CD4-positive, alpha-beta T cell treated with Interleukin-17A for 1 hour (primary cell): ENCODE results near the gene OR6K3.
"Not testable (repeated sequence)": the region's sequence is repeated elsewhere in the genome, so short reads cannot be mapped to it uniquely, and the experiment has no call there.

Experiments used
- DNase-seq: peaks from one replicate; pipeline ENCODE4 v3.0.0-alpha.2; 2020

OR6K3 gene, protein sequence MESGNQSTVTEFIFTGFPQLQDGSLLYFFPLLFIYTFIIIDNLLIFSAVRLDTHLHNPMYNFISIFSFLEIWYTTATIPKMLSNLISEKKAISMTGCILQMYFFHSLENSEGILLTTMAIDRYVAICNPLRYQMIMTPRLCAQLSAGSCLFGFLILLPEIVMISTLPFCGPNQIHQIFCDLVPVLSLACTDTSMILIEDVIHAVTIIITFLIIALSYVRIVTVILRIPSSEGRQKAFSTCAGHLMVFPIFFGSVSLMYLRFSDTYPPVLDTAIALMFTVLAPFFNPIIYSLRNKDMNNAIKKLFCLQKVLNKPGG

DNA sequence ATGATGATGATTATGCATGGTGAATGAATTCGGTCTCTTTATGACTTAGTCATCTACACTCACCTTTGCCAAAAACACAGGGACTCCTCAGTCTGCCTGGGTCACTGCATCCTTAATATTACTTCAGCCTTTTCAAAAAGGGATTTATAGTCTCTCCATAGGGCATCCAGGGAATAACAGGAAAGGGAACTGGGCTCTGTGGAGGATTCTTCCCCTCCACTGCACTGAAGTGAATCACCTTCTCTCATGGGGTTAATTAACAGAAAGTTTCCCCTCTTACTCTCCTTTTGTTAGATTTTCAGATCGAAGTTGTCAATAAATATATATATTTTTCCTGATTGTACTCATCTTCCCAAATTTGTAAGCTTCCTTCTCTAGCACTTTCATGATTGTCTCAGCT, at the start of gene OR6K3:
Gene OR6K3 (minus strand): TSS at position 101 of the 400 bp plus-strand sequence. CDS start 2,605 bp downstream, outside the sequence.
- DNase-seq: no peak

DNA sequence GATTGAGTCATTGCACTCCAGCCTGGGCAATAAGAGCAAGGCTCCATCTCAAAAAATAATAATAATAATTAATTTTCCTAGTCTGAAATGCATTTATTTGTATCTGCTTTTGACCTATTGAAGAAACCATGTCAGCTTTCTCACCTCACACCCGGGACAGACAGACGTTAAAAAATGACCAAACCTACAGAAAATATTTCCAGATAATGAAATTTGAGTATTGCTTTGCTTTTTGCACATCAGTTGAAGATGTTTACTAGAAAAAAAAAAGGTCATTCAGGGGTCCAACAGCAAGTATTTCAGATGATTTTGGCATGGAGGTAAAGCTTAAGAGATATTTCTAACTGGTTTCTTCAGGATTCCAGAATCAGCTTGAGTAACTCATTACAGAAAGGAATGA, 33.9 kb upstream of the OR6K3 start, which contains the start of gene OR6K6:
Gene OR6K6 (plus strand): TSS at position 301 of the 400 bp plus-strand sequence. CDS start 168 bp downstream, outside the sequence.
- DNase-seq: no peak

- no peak for DNase-seq
These were observed 31.7 kb upstream of the OR6K3 start for GRCh38 chr1:158752155-158752712.

DNA sequence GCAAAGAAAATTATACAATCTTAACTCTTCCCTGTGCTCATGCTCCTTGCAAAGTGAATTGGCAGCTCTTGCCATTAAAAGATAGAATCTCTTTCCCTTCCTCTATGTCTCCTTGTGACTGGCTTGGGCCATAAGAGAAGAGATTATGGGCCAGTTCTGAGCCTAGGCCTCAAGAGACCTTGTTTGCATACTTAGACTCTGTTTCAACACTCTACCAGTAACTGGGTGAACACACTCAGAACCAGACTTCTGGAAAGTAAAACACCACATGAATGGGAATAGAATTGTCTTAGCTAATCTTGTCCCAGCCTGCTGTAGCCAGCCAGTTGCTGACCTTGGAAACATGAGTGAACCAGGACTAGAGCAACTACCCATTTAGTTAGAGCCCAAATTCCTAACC, 15.3 kb upstream of the OR6K3 start:
- no peak for DNase-seq

DNA sequence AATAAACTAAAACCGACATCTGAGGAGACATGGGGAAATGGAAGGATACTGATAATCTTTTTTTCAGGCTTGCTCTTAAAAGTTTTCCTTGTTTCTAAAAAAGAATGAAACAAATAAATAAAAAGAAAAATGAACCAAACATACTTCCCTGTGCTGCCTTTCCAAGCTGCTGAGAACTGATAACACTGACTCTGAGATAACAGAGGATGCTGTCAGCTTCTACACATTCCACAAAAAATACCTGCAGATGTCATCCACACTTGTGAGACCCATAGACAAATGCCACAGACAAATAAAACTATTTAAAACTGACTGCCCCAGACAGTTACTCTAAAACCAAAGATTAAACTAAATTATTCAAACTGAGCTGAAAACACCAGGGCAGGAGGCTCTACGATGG, 12.0 kb upstream of the OR6K3 start:
- DNase-seq: no peak

- no peak for DNase-seq
These were observed 11.2 kb upstream of the OR6K3 start for GRCh38 chr1:158731707-158732106.

- no peak for DNase-seq
These were observed 9.9 kb upstream of the OR6K3 start for GRCh38 chr1:158730453-158730852.

DNA sequence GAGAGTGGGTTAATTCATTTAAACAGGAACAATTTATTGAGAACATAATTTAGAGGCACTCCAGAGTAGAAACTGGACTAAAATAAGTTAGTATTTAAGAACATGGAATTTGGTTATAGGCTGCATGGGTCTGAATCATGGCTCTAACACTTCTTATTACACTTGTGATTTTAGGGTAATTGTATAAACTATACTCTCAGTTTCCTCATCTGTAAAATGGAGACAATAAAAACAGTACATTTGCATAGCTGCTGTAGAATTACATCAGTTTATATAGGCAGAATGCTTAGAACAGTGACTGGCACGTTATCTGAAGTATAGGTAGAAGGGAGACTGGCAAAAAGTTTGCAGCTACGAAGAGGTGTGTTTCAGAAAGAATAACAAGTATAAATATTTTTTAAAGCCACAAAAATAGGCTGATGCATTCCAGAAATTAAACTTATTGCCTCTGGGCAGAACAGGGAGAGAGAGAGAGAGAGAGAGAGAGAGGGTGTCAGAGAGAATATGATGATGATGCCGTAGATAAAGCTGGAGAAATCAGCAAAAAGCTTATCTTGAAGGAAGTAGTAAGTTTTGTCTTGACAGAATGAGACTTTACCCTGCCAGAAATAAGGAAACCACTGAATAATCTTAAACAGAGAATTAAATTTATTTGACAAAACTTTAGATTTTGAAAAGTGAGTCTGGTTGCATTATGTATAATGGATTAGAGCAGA, 8.1 kb upstream of the OR6K3 start:
- DNase-seq: no peak

DNA sequence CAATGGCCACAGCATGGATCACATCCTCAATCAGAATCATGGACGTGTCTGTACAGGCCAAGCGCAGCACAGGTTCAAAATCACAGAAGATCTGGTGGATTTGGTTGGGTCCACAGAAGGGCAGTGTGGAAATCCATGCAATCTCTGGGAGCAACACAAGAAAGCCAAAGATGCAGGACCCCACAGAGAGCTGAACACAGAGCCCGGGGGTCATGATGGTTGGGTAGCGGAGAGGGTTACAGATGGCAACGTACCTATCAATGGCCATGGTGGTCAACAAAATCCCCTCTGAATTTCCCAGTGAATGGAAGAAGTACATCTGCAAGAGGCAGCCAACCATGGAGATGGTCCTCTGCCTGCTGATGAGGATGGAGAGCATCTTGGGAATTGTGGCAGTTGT, 3.9 kb upstream of the OR6K3 start:
- DNase-seq: no peak

DNA sequence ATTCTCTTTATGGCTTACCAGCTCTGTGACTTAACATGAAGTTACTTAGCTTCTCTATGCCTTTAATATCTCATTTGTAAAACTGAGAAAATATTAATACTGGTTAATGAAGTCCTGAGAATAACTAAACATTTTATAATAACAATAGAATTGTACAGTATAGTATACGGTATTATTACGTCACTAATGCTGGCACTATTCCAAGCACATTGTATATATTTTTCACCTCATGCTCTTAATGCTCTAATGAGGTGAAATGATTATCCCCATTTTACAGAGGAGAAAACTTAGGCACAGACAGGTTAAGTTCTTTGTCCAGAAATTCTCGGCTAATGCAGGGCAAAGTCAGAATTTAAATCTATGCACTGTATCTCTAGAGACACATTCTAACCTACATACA, 856 bp downstream of the OR6K3 start:
- DNase-seq: no peak

DNA sequence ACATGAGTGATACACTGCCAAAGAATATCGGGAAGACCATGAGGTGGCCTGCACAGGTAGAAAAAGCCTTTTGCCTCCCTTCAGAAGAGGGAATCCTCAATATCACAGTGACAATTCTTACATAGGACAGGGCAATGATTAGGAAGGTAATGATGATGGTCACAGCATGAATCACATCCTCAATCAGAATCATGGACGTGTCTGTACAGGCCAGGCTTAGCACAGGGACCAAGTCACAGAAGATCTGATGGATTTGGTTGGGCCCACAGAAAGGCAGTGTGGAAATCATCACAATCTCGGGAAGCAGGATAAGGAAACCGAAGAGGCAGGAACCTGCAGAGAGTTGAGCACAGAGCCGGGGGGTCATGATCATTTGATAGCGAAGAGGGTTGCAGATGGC, 3.2 kb downstream of the OR6K3 start:
- DNase-seq: no peak

DNA sequence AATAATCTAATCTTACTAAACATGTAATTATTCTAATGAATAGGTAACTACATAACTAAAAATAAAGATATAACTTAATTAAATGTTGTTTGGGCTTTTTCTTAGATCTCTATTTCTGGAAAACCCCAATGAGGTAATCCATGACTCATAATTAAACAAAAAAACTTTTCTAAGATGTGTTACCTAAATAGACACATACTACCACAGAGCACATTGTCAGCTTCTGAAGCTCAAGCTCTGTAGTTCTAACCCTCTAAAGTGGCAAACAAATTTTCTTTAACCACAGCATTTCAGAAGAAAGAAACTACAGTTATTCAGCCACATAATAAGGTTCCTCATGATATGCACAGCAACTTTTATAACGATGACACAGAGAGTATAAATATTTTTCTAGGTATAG, 4.2 kb downstream of the OR6K3 start:
- DNase-seq: no peak

DNA sequence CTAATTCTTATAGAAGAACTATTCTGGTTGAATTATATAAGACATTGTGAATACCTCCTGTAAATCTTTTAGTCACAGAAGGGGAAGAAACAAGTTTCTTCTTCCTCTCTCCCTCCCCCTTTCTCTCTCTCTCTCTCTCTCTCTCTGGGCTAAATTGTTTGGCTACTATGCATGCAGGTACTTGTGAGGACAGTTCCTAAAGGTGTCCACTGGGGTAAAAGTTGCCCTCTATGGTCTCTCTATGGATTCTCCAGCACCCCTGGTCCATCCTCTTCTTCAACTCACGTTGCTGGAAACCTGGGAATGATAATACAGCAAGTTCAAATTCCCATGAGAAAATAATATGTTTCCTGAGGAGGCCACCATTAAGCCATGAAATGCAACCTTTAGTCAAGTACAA, 5.8 kb downstream of the OR6K3 start:
- DNase-seq: no peak

DNA sequence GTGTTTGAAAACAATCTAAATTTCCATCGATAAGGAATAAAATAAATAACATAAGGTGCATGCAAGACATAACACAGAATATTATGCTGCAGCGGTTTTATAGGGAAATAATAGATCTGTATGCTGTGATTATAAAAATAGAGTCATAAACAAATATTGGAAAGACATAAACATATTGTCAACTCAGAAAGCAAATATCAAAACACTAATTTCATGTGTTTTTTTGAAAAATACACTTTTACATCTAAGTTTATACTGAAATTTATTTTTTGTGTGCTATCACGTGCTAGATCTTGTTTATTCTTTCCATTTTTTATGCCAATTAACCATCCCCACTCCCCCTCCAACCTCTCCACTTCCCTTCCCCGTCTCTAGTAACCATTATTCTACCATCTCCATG, 9.4 kb downstream of the OR6K3 start:
- no peak for DNase-seq

DNA sequence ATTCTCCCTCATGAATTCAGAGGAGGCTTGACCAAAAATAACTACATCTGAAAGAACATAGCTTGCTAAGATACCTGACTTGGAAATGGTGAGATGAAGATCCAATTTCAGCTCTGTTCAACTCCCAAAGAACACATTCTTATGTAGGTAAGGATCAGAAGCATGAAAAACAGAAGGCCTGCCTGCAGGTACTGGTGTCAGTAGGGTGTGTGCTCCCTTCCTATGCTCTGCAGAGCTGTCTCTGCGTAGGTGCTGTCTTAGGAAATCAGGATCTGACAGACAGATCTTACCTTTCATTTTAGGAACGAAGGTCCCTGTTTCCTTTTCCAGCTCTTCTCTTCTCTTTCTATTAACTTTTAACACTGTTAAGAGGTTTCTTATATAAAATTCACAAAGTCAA, 14.4 kb downstream of the OR6K3 start:
- DNase-seq: no peak

- no peak for DNase-seq
These were observed 20.0 kb downstream of the OR6K3 start, which contains the start of gene OR6K2 for GRCh38 chr1:158700552-158700951. Gene OR6K2 (minus strand): TSS chr1:158700652. CDS start chr1:158700652, 0 bp downstream.

DNA sequence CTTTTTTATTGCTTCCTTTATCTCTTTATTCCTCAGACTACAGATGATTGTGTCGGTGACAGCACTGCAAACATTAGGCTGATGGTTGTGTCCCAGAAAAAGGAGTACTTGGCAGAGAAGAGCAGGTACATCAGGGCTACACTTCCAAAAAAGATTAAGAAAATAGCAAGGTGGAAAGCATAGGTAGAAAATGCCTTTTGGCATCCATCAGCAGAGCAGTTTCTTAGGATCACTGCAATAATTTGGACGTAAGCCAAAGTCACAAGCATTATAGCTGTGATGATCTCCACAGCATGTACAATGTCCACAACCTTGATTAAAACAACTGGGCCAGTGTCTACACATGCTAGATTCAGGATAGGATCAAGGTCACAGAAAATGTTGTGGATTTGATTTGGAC, 25.9 kb downstream of the OR6K3 start:
- DNase-seq: no peak

GRCh38 chr1:158692356-158692755, 28.2 kb downstream of the OR6K3 start:
- DNase-seq: no peak

DNA sequence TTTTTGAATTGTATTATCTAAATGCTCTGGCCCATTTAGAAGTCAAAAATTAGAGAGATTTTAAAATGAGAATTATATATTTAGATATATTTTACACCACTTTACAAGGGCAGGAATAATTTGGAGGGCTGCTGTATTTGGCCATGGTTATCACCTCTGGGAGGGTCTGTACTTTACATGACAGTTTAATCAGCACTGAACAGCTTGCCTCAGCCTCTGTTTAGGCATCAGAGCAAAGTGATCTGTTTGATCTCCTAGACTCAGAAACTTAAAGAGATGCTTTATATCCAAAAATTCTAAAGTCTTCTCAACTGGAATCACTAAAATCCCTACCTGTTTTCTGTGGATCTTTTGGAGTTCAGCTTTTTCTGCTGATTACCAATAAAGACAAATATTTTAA, 28.6 kb downstream of the OR6K3 start:
- DNase-seq: no peak

- DNase-seq: not testable (repeated sequence)
These were observed 29.4 kb downstream of the OR6K3 start for GRCh38 chr1:158691149-158691548.

GRCh38 chr1:158689875-158690274, 30.6 kb downstream of the OR6K3 start:
- DNase-seq: no peak

DNA sequence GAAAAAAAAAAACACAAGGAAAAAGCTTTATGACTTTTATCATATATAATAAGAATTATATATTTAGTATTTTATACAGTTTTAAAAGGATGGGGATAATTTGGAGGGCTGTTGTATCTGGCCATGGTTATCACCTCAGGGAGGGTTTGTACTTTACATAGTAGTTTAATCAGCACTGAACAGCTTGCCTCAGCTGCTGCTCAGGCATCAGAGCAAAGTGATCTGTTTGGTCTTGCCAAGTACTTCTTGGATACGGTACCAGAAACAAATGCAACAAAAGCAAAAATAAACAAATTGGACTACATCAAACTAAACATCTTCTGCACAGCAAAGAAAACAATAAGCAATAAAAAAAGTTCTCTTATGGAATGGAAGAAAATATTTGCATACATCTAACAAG, 31.4 kb downstream of the OR6K3 start:
- no peak for DNase-seq

- DNase-seq: not testable (repeated sequence)
These were observed 32.2 kb downstream of the OR6K3 start for GRCh38 chr1:158688343-158688742.

DNA sequence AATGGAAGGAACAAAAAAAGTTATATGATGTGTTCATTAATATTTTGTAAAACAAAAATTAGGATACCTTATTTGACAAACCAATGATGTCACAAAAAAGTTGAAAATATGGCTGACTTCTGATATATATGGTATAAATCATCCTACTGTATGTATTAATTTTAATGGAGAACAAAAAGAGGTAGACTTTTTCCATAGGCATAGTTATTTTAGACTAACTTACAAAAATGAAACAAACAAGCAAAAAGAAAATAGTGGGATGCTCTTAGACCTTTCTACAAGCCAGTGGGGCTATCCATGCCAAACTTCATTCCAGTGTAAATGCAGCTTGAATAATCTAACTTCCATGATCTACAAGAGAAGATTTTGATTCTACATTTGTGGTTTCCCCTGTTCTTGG, 33.5 kb downstream of the OR6K3 start:
- DNase-seq: no peak
